HG03432 (cell line): ENCODE results near the gene MICB.
"Not testable (repeated sequence)": the region's sequence is repeated elsewhere in the genome, so short reads cannot be mapped to it uniquely, and the experiment has no call there.

Experiments used
- ATAC-seq: cut with Tn5 transposase; IDR thresholded peaks from one replicate; pipeline ENCODE4 v1.9.1; 2021; ENCODE audit warnings: mild to moderate bottlenecking, moderate library complexity; ENCODE audit not compliant: unreplicated experiment

The MICB gene

DNA sequence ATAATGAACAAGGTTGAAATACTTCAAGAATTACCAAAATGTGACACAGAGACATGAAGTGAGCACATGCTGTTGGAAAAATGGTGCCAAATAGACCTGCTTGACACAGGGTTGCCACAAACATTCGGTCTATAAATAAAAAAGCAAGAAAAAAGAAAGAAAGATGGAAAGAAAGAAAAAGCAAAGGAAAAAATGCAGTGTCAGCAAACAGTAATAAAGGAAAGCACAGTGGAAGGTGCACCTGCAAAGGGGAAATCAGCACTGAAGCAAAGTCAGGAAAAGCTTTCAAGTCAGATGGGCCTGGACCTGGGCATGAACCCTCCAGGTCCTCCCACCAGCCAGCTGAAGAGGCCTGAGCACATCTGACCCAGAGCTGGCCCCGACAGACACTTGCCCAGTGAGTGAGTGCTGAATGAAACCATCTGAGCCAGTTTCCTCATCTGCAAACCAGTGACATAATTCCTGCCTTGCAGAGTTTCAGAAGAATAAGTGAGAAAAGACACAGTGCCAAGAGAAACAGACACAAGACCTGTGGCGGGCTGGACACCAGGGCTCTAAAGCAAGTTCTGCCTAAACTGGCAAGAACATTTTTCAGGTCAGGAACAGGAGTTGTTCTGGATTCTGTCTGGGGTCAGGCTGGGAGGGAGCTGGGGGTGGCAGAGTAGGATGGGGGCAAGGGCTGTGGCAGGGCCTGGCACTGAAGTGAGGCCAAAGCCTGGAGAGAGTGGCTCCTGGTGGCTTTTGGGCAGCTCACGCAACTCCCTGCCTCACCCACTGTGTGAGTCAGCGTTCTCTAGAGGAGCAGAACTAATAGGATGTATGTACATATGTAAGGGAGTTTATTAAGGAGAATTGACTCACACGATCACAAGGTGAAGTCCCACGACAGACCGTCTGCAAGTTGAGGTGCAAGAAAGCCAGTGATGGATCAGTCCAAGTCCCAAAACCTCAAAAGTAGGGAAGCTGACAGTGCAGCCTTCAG is 23.9 kb upstream of the MICB start:
- ATAC-seq = no peak

DNA sequence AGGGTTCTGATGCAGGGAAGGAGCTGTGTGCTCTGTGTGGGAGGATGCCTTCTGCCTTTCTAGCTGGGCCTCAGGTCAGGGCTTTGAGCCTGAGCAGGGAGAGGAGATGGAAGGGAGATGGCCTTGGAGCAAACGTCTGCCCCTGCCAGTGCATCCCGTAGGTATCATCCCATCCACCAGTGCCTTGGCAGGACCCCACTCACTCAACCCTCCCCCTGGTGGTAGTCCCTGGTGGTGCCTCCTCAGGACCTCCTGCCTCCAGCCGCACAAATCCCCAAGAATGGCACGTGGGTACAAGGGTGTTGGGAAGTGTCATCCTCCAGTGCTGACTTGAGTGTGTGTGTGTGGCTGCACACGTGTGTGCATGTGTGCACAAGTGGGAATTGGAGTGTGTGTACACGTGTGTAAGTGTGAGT is 23.1 kb upstream of the MICB start:
- no peak for ATAC-seq

DNA sequence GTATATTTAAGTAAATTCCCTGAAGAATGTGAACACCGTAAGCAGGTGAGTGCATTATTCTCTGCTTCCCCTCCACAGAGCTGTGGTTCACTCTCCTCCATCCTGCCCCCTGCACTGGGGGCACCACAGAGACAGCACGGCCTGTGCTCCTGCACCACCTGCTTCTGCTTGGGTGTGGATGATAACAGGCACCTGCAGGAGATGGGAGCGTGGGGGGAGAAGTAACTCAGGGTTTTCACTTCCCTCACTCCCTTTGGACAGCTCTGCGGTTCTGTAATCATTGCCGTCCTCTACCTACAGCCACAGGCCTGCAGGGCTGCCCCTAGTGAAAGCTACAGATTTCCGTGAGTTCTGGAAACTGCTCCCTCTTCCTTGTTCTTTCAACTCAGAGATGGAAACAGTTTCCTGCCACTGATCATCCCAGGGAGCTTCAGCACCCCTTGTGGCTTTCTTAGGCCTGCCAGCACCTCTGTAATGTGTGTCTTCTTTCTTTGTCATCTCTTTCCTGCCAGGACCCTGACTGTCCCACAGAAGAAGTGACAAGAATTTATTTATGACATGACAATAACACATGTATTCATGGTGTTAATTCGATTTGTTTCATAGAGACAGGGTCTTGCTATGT is 21.3 kb upstream of the MICB start:
- ATAC-seq = no peak

DNA sequence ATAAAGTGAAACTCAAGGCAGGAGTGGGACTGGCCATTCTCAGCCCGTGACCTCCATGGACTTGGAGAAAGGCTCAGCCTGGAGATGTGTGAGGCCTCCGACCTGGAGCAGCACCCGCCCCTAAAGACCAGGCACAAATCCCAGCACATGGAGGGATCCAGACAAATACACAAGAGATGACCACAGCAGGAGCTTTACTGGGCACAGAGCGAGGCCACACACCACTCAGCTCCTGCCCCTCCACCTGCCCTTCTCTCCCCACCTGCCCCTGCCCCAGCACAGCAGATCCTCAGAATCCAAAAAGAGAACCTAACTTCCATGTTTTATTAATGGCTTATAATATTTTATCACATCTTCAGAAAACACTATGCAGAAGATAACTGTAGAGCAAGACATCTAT is 20.4 kb upstream of the MICB start:
- no peak for ATAC-seq

DNA sequence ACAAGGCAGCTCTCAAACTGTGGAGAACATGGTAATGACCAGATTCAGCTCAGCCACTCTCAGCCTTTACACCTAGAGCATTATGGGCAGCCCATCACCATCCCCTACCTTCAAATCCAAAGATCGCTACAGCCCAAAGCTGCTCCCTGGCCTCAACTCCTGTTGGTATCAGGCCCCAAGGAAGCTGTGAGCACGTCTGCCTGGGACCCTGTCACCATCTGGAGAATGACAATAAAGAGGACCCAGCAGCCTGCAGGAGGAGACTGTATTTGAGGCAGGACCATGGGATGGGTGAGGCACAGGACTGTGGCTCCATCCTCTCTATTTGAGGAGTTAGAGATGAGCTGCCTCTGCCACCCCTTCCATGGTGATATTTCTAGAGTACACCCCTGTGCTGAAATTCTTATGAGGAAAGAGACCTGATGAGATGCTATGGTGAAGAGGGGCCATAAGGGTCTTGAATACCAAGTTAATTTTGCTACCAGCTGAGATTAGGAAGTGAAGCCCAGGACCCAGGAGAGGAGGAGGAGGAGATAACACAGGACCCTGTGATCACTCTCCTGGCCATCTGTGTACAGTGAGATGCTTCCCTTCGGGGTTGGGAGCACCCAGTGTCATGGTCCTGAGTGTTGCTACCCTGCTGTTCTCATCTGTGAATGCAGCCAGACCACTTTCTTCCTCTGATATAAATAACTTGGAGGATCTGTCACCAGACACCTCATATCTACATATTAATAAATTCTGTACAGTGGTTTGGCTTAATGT is 19.6 kb upstream of the MICB start:
- ATAC-seq = no peak

DNA sequence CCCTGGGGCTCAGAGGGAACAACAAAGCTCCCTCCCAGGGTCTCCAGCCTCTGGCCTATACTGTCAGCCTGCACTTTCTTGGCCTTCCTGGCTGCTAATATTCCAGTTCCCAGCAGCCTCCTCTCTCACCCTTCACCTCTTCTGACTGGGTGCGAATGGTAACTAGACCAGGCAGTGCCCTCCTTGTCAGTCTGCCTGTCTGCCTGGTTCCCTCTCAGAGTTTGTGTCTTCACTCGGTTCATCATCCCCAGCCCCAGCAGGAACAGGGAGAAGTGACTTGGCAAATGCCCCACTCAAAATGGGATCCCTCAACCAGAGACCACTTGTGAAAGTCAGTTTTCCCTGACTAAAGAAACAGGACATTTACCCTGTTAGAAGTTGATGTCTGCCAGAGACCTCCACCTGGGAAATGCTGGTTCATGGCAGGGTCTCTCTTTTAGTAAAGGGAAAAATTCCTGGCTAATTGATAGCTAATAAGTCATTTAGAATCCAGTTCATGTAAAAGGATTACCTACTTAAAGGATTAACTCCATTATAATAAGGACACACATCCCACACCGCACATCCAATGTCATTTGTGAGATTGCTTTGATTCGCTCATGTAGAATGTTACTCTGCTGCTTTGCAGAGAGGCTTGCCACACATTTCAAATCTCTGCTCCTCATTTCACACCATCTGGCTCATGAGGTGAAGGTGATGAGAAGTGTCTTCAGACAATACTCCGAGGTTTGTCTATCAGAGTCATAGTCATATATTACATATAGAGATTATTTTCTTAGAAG is 18.6 kb upstream of the MICB start:
- no peak for ATAC-seq

DNA sequence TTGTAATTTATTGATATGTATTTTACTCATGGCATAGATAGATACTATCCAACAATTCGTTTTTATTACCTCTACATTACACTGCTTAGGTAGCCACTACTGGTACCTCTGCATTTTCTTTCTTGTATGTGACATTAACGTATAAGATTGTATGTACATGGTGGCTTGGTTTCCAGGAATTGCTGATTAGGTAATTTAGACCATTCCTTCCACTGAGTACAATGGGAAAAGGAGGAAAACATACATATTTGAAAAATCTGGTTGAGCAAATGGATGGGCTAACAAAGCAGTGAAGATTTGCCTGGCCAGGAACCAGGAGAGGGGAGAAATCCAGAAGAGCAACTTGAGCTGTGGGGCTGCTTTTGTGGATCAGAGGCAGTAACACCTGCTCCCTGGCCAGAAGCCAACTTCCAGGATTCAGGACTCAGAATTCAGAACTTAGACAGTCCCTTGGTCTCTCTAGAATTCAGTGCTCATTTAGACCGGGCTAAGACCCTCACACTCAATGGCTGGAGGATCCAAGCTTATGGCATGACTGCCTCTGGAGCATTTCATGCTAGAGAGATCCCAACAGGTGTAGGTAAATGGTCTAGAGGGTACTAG is 17.9 kb upstream of the MICB start:
- no peak for ATAC-seq

DNA sequence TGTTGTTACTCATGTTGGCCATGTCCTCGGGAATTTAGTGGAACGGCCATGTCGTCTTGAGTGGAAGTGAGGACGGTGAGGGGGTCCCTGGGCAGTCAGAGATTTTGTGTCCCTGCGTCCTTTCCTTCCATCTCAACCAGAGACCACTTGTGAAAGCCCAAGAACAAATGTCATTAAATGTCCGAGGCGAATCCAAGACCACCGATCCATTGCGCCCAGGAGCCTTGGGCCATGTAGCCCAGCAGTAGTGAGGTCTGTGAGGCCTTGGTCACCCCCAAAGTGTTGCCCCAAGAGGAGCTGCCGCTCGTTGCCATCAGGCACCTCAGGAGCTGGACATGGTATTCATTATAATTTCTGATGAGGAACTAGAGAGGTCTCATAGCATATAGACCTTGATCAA is 17.4 kb upstream of the MICB start:
- ATAC-seq = no peak

DNA sequence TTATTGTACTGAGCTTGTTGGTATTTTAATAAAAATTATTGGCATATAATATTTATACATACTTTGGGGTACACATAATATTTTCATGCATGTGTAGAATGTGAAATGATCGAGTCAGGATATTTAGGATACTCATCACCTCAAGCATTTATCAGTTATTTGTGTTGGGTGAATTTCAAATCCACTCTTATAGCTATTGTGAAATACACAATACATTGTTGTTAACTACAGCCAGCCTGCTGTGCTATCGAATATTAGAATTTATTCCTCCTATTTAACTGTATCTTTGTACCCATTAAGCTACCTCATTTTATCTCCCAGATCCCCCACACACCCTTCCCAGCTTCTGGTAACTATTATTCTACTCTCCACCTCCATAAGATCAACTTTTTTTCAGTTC is 14.6 kb upstream of the MICB start:
- ATAC-seq = no peak

DNA sequence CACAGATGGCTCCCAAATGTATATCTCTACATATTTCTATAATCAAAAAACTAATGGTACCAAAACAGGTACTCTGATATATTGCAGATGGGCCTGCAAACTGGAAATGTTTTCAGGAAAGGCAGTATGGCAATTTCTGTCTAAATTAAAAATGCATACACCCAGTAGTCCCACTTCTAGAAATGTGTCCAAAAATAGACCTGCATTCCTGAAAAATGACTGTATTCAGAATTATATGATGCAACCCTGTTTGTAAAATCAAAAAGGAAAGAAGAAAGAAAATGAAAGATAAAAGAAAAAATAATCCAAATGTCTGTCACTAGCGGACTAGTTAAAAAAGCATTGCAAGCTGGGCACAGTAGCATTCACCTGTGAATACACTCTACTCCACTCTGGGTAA is 12.9 kb upstream of the MICB start:
- no peak for ATAC-seq

DNA sequence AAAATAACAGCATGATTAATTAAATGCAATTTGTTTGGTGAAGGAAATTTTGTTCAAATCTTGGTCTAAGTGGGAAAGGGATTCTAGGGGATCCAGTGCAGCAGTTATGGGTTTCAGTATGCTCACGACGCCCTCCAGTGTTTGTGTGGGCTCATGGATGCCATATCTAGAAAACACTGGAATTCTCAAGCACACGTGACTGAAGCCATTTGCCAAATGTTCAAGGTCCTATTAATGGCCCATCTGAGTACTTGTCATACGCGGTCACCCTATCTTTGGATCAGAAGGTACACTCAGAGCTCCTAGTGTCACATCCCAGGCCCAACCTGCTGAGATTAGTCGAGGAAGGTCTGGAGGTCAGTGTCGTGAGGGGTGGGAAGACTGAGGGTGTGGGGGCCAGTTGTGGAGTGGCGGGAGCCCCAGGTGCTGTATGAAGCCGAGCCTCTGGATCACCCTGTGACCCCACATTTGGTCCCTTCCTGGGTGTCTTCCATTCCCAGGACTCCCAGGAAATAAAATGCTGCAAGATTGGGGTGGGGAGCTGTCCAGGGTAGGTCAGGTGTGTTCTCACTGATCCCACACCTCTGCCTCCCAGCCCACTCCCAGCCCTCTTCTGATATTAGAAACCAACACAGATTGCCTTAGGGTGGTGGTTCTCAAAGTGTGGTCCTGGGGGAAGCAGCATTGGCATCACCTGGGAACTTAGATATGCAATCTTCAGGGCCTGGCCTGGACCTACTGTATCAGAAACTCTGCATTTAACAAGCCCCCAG is 11.7 kb upstream of the MICB start:
- ATAC-seq = not testable (repeated sequence)

DNA sequence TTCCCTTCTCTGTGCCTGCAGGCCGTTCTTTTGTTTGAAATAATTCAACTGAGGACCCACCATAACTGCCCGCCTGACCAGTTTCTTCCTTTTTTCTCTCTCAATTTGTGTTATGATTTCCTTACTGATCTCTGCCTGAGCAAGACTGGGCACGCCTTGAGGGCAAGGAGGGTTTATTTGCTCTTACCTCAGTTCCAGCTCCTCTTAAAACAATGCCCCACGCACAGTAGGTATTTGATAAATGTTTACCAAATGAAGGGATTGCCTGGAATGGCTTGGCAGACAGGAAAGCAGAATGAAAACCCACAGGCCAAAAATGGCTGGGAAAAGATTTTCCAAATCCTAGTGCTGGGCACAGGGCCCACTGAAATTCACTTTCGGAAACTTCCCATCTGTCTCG is 10.3 kb upstream of the MICB start:
- ATAC-seq = not testable (repeated sequence)

DNA sequence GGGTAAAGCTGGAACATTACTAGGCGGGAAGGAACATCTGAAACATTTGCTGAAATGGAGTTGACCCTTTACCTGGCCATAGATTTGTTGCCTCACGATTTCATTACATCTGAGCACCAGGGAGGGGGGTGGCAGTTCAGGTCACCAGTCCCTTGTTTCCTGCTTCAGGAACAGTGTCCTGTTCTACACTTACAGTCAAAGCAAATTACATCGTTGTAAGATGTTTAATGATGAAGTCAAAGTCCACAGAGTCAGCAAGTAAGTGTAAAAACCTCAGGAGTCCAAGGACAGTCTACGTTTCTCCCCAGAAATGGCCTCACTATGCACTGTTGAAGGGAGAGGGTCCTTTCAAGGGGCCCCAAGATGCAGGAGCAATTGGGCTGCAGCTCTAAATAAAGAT is 8.9 kb upstream of the MICB start:
- ATAC-seq = no peak

DNA sequence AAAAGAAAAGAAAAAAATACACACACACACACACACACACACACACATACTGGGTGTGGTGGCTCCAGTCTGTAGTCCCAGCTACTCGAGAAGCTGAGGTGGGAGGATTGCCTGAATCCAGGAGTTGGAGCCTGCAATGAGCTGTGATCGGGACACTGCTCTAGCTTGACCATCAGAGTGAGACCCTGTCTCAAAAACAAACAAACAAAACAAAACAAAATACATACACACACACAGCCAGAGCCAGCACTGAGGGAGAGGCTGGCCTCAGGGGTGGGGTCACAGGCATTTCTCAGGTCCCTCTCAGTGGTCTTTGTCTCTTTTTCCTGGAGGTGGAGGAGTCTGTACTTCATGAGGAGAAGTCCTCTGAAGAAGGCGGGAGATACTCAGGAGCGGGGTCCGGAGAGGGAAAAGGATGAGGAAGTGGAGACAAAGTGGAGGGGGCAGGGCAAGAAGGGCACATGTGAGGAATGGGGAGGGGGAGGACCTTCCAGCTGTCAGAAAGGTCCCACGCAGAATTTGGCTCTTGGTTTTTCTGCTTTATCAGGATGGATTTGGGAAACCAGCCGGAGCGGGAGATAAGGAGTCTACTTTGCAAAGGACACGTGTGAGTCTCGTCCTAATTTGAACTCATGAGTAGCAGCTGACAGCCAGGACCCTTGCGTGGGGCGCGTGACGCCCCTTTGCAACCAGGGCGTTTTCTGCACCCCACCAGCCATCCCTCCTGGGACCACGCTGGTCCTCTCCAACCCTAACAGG is 7.7 kb upstream of the MICB start:
- ATAC-seq = no peak

DNA sequence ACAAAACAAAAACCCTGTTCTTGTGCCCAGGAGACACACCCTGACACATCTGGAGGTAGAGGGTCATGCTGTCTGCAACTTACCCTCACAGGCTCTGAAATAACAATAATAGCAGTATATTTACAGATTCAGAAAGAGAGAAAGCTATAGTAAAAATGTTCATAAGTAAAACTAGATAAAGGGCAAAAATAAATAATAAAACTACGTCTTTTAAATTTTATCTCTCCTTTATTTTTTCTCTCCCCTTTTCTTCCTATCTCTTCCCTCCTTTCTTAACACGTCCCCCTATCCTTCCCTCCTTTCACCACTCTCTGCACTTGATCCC is 4.4 kb upstream of the MICB start:
- ATAC-seq = not testable (repeated sequence)

DNA sequence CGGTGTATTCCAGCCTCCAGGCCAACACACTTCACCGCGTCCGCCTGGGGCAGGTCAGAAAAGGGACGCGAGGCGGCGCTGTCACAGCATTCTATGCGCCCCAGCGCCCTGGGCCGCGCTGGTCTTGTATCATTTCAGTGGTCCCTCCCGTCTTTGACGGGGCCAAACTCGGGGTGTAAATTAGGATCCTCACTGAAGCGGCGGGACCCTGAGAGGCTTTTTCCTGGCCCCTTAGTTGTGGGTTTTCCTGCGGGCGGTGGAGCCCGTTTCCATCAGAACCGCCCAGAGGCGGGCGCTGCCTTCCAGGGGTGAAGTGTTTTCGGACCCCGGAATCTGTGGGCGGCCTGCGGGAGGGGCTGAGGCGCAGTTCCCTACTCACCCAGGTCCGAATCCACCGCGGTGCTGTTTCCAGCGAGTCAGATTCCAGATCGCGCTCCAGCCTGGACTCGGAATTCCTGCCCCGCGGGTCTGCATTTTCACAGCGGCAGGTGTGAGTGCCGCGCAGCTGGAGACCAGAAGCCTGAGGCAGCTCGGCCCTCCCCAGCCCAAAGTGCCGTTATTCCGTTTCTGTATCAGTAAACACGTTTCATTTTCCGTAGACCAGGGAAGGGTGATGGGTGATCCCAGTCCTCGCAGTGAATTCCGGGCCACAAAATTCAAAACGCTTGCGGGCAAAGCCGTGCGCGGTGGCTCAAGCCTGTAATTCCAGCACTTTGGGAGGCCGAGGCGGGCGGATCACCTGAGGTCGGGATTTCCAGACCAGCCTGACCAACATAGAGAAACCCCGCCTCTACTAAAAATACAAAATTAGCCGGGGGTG is 3.9 kb upstream of the MICB start:
- ATAC-seq = peak; percentile 55

DNA sequence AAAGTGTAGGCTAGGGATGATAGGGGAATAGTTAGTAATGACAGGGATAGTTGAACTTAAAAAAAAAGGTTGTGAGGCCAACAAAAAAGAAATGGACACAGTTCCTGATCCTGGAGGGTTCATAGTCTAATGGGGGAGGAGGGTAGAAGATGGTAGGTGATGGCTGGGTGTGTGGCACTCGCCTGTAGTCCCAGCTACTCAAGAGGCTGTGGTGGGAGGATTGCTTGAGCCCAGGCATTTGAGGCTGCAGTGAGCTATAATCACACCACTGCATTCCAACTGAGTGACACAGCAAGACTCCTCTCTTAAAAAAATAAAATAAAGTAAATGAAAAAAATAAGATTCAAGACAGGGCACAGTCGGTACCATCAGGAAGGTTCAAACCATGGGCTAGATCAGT is 2.4 kb upstream of the MICB start:
- no peak for ATAC-seq

DNA sequence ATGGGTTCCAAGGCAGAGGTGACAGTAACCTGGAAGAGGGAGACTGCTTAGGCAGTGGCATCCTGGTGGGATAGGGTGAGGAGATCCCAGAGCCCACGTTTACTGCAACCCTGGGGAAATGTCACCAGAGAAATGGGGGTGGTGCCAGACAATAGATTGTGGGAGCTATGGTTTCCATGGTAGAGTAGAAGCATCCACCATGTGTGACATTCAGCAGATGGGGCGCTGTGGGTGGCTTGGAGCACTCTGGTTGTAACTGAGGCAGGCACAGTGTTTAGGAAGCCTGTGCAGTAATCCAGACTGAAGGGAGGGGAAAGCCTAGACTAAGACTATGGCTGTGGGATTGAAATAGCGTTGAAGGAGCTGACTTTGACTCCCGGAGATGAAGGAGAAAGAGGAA is 1.1 kb upstream of the MICB start:
- not testable (repeated sequence) for ATAC-seq
